Chondrocyte (in vitro differentiated cells): ENCODE data around the gene TREH. TPM values are rescaled to one million over a fixed set of nuclear protein-coding genes. Genes with fewer than 3 reads are reported as not detected.

Source experiments
- DNase-seq: peaks from one replicate; pipeline ENCODE4 v3.0.0; 2021; ENCODE audit warnings: mixed read lengths, low spot score
- H3K27ac Mint-ChIP-seq: one replicate; pipeline ENCODE4 v1.8.0; 2021; ENCODE audit warnings: mild to moderate bottlenecking, moderate library complexity, mixed read lengths; ENCODE audit not compliant: unreplicated experiment
- H3K27me3 Mint-ChIP-seq: 2 replicates; pipeline ENCODE4 v1.8.0; 2021; ENCODE audit warnings: low read depth, mixed read lengths
- H3K36me3 Mint-ChIP-seq: 2 replicates; pipeline ENCODE4 v1.8.0; 2021; ENCODE audit warnings: low read depth, mixed read lengths
- H3K4me1 Mint-ChIP-seq: 2 replicates; pipeline ENCODE4 v1.8.0; 2021; ENCODE audit warnings: low read depth, mild to moderate bottlenecking, mixed read lengths
- H3K4me3 Mint-ChIP-seq: one replicate; pipeline ENCODE4 v1.8.0; 2021; ENCODE audit warnings: mild to moderate bottlenecking, moderate library complexity, mixed read lengths; ENCODE audit not compliant: unreplicated experiment
- H3K9me3 Mint-ChIP-seq: 2 replicates; pipeline ENCODE4 v1.8.0; 2021; ENCODE audit warnings: low read depth, mixed read lengths
- CTCF ChIP-seq: fragments of 200-600 bp; sonication (generic); IDR thresholded peaks from 2 replicates; pipeline ENCODE4 v1.5.0; 2021; ENCODE audit warnings: antibody characterized with exemption, mild to moderate bottlenecking, moderate library complexity
- total RNA-seq: library from RNA; stranded (reverse); gene quantifications from 3 replicates; pipeline ENCODE4 v1.2.1, GENCODE V29; 2021

The TREH gene
- total RNA-seq, 1 donor from 2014 or later, result not detected

GRCh38 chr11:118652681-118653181 lies 26.7 kb downstream of the TREH start:
- no peaks in the 10 kb centered on the region for H3K27me3 Mint-ChIP-seq
- peaks cover 10% of the 10 kb centered on the region for H3K4me1 Mint-ChIP-seq
- no peaks in the 10 kb centered on the region for H3K9me3 Mint-ChIP-seq
- peak overlapping the region; percentile 32 for H3K27ac Mint-ChIP-seq
- TF ChIP-seq CTCF, result no peak
- DNase-seq, result no peak
- peaks cover 64% of the 10 kb centered on the region for H3K36me3 Mint-ChIP-seq
- no peak overlapping the region for H3K4me3 Mint-ChIP-seq

GRCh38 chr11:118651820-118652219 lies 27.6 kb downstream of the TREH start:
- no peaks in the 10 kb centered on the region for H3K9me3 Mint-ChIP-seq
- peaks cover under 1% of the 10 kb centered on the region for H3K4me1 Mint-ChIP-seq
- H3K36me3 Mint-ChIP-seq, result peaks cover 65% of the 10 kb centered on the region
- H3K27ac Mint-ChIP-seq, result peak overlapping the region; percentile 27
- no peak for TF ChIP-seq CTCF
- H3K27me3 Mint-ChIP-seq, result no peaks in the 10 kb centered on the region
- H3K4me3 Mint-ChIP-seq, result no peak overlapping the region
- no peak for DNase-seq

GRCh38 chr11:118650366-118650765 lies 29.1 kb downstream of the TREH start:
- Mint-ChIP-seq H3K4me1 (no peaks in the 10 kb centered on the region), H3K36me3 (peaks cover 65% of the 10 kb centered on the region), H3K27me3 (no peaks in the 10 kb centered on the region), H3K4me3 (no peak overlapping the region), H3K9me3 (no peaks in the 10 kb centered on the region), H3K27ac (no peak overlapping the region)
- no peak for DNase-seq
- TF ChIP-seq CTCF, result no peak

GRCh38 chr11:118649941-118650340 lies 29.5 kb downstream of the TREH start:
- TF ChIP-seq CTCF, result no peak
- no peaks in the 10 kb centered on the region for H3K4me1 Mint-ChIP-seq
- DNase-seq, result no peak
- H3K9me3 Mint-ChIP-seq, result no peaks in the 10 kb centered on the region
- peaks cover 62% of the 10 kb centered on the region for H3K36me3 Mint-ChIP-seq
- H3K27me3 Mint-ChIP-seq, result no peaks in the 10 kb centered on the region
- no peak overlapping the region for H3K27ac Mint-ChIP-seq
- H3K4me3 Mint-ChIP-seq, result no peak overlapping the region

- H3K27me3 Mint-ChIP-seq, result no peaks in the 10 kb centered on the region
- no peaks in the 10 kb centered on the region for H3K4me1 Mint-ChIP-seq
- peaks cover 61% of the 10 kb centered on the region for H3K36me3 Mint-ChIP-seq
- no peak overlapping the region for H3K4me3 Mint-ChIP-seq
- TF ChIP-seq CTCF, result no peak
- DNase-seq, result no peak
- H3K9me3 Mint-ChIP-seq, result no peaks in the 10 kb centered on the region
- no peak overlapping the region for H3K27ac Mint-ChIP-seq
Observed at GRCh38 chr11:118648291-118648690, 31.2 kb downstream of the TREH start.
